Smooth muscle cell (in vitro differentiated cells): ENCODE data around the gene NFIX. TPM values are rescaled to one million over a fixed set of nuclear protein-coding genes. Genes with fewer than 3 reads are reported as not detected.

ENCODE experiments used
- DNase-seq: peaks from one replicate; lab custom pipeline; 2025; ENCODE audit not compliant: unreplicated experiment; lab: John Stamatoyannopoulos, UW
- H2AFZ ChIP-seq: fragments of 200-600 bp; sonication (generic); 2 replicates; pipeline ENCODE4 v1.6.0; 2016; ENCODE audit warnings: antibody characterized with exemption, low read depth, mild to moderate bottlenecking
- H3F3A ChIP-seq: fragments of 200-600 bp; sonication (generic); 2 replicates; pipeline ENCODE4 v1.6.0; 2017; ENCODE audit warnings: antibody characterized with exemption, low read depth
- H3K27ac ChIP-seq: fragments of 200-600 bp; sonication (generic); 2 replicates; pipeline ENCODE4 v1.5.1; 2016; ENCODE audit warnings: low read depth, mild to moderate bottlenecking
- H3K27me3 ChIP-seq: fragments of 200-600 bp; sonication (generic); 2 replicates; pipeline ENCODE4 v1.6.1; 2016; ENCODE audit warnings: low read depth, mild to moderate bottlenecking
- H3K36me3 ChIP-seq: fragments of 200-600 bp; sonication (generic); 2 replicates; pipeline ENCODE4 v1.5.1; 2016; ENCODE audit warnings: low read depth
- H3K4me1 ChIP-seq: fragments of 200-600 bp; sonication (generic); 2 replicates; pipeline ENCODE4 v1.5.1; 2016; ENCODE audit warnings: low read depth
- H3K4me2 ChIP-seq: fragments of 200-600 bp; sonication (generic); 2 replicates; pipeline ENCODE4 v1.6.0; 2016; ENCODE audit warnings: mild to moderate bottlenecking
- H3K4me3 ChIP-seq: fragments of 200-600 bp; sonication (generic); 2 replicates; pipeline ENCODE4 v1.5.1; 2016; ENCODE audit warnings: mild to moderate bottlenecking
- H3K79me2 ChIP-seq: fragments of 200-600 bp; sonication (generic); 2 replicates; pipeline ENCODE4 v1.6.0; 2016; ENCODE audit warnings: low read depth, mild to moderate bottlenecking
- H3K9ac ChIP-seq: fragments of 200-600 bp; sonication (generic); 2 replicates; pipeline ENCODE4 v1.6.0; 2016; ENCODE audit warnings: low read depth
- H3K9me3 ChIP-seq: fragments of 200-600 bp; sonication (generic); replicated peaks from 2 replicates; pipeline ENCODE4 v1.5.1; 2016; ENCODE audit warnings: low read depth
- H4K20me1 ChIP-seq: fragments of 200-600 bp; sonication (generic); 2 replicates; pipeline ENCODE4 v1.6.0; 2016; ENCODE audit warnings: low read depth
- whole genome bisulfite sequencing: methylation state at CpG from one replicate; pipeline ENCODE4 v1.1.7; 2016; ENCODE audit warnings: low lambda C conversion rate; 5-methylcytosine and 5-hydroxymethylcytosine counted together
- polyA plus RNA-seq: library from polyadenylated mRNA; unstranded; fragments of >200 nt; fragmentation: Nextera tagmentation; extraction: Ambion mirVana; gene quantifications from 2 replicates; pipeline ENCODE4 v1.2.1, GENCODE V29; 2016
- total RNA-seq: library from RNA; depleted of rRNA; stranded (reverse); fragments of >200 nt; gene quantifications from 2 replicates; pipeline ENCODE4 v1.2.3, GENCODE V29; 2014
- TF ChIP-seq, protein P1 (sequence below): fragments of 200-600 bp; sonication (generic); IDR thresholded peaks from 2 replicates; pipeline ENCODE4 v1.5.1; 2017; ENCODE audit warnings: borderline replicate concordance, mild to moderate bottlenecking, antibody characterized with exemption; ENCODE audit not compliant: insufficient read depth, poor library complexity, severe bottlenecking

Gene NFIX
- total and polyA plus RNA-seq, 2 experiments from 2014 or later = 1.9 to 2.3 TPM

DNA sequence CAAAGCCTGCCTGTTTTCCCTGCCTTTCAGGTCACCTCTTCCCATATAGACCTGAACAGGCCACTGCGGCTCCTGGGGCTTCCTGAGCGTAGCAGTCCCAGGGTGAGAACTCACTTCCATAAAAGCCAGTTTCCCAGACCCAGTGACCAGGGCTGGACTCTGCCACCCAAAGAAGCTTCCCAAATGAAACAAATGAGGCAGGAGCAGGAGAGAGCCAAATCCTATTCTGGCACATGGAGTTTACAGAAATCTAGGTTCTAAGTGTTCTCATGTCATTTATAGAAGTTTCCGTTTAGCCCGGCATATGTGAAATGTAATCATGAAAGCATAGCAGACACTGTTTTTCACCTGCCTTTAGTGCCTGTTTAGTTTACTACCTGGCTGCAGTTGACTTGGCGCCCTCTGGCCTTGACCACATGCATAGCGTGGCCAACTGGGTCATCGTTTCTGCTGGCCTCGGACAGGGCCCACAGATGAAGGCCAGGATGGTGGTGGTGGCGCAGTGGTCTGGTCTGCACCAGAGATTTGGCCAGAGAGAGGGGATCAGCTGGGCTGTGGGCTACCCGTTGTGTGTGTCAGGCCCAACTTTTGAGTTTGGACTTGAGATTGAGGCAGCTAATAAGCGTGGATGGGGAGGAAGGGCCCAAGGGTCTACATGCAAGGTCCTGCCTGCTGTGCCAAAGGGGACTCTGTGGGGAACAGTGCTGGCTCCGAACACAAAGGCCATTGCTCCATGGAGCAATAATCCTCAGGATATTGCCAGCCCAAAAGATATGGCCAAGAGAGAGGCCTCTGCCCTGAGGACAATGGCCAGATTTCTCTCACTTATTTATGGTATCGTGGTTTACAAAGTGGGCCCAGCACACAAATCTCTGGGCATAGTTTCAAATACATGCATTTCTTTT lies 43.3 kb downstream of the NFIX start:
- H3K36me3 ChIP-seq = no peaks in the 10 kb centered on the region
- no peaks in the 10 kb centered on the region for H3K79me2 ChIP-seq
- H2AFZ ChIP-seq = no peak overlapping the region
- TF ChIP-seq, protein P1, sequence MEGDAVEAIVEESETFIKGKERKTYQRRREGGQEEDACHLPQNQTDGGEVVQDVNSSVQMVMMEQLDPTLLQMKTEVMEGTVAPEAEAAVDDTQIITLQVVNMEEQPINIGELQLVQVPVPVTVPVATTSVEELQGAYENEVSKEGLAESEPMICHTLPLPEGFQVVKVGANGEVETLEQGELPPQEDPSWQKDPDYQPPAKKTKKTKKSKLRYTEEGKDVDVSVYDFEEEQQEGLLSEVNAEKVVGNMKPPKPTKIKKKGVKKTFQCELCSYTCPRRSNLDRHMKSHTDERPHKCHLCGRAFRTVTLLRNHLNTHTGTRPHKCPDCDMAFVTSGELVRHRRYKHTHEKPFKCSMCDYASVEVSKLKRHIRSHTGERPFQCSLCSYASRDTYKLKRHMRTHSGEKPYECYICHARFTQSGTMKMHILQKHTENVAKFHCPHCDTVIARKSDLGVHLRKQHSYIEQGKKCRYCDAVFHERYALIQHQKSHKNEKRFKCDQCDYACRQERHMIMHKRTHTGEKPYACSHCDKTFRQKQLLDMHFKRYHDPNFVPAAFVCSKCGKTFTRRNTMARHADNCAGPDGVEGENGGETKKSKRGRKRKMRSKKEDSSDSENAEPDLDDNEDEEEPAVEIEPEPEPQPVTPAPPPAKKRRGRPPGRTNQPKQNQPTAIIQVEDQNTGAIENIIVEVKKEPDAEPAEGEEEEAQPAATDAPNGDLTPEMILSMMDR = no peak
- no peaks in the 10 kb centered on the region for H4K20me1 ChIP-seq
- 97% methylated on average over 13 of the region's 13 CpGs for WGBS
- no peak overlapping the region for H3K27ac ChIP-seq
- H3K4me1 ChIP-seq = peaks cover 7% of the 10 kb centered on the region
- no peak overlapping the region for H3K4me3 ChIP-seq
- no peak for DNase-seq
- no peaks in the 10 kb centered on the region for H3K27me3 ChIP-seq
- no peak overlapping the region for H3K9ac ChIP-seq
- H3K4me2 ChIP-seq = no peak overlapping the region
- H3F3A ChIP-seq = no peaks in the 10 kb centered on the region
- H3K9me3 ChIP-seq = no peaks in the 10 kb centered on the region

DNA sequence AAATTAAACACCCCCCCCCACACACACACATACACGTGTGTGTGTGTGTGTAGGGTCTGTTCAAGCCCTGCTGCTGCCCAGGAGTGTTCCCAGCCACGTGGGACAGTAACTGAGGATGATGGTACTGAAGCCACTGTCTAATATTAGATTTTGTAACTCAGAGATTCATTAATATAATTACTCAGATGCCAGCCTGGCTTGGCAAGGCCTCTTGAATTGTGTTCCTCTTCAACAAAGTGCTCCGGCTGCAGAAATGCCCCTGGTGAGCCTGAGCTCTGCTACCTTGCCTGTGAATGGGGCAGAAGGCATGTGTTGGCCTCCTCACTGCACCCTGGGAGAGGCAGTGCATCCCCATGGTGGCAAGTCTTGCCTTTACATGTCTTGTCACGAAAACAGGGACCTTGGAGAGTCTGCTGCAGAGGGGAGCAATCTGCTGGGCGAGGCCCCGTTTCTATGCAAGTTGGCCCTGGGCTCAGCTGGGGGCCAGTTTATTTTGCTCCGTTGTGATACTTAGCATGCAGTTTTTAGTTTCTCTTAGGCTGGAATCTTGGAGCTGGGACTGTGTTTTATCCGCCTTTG lies 44.0 kb downstream of the NFIX start:
- no peaks in the 10 kb centered on the region for H3F3A ChIP-seq
- H2AFZ ChIP-seq = no peak overlapping the region
- peaks cover 7% of the 10 kb centered on the region for H3K4me1 ChIP-seq
- no peaks in the 10 kb centered on the region for H3K36me3 ChIP-seq
- no peak for DNase-seq
- H3K79me2 ChIP-seq = no peaks in the 10 kb centered on the region
- no peak overlapping the region for H3K9ac ChIP-seq
- H3K4me2 ChIP-seq = no peak overlapping the region
- WGBS = 92% methylated on average over 8 of the region's 8 CpGs
- no peaks in the 10 kb centered on the region for H3K27me3 ChIP-seq
- TF ChIP-seq, protein P1 = no peak
- H3K27ac ChIP-seq = no peak overlapping the region
- no peaks in the 10 kb centered on the region for H3K9me3 ChIP-seq
- H4K20me1 ChIP-seq = no peaks in the 10 kb centered on the region
- H3K4me3 ChIP-seq = no peak overlapping the region

DNA sequence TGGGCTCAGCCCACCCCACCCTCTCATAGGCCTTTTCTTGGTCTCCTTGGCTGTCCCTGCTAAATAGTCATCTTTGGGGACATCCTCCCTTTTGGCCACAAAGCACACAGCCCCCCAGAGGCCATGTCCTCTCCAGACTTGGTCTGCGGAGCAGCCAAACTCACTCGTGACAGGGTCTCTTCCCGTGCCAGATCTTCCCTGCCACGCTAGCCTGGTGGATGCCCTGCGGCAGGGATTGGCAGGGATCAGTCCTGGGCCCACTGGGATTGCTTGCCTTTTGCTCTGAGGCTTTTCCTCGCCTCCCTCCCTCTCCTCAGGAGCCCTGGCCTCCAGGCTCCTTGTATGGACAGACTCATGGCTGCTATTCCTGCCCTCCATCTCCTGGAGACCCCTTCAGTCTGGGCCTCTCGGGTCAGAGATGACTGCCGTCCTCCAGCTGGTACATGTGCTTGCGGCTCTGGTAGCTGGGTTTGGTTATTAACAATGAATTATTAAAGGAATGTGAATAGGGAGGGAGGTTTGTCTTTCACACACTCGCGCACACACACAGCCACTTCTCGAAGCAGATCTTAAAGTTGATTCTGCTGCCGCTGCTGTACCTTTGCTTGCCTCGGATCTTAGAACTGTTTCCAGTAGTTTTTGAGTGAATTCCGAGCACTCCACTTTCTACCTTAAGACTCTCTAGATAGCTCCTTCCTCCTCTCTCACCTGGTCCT lies 45.1 kb downstream of the NFIX start:
- Histone ChIP-seq H3K27ac (no peak overlapping the region), H3K27me3 (no peaks in the 10 kb centered on the region), H3K4me2 (no peak overlapping the region), H3K9ac (no peak overlapping the region), H3F3A (no peaks in the 10 kb centered on the region), H4K20me1 (no peaks in the 10 kb centered on the region), H3K79me2 (no peaks in the 10 kb centered on the region), H2AFZ (no peak overlapping the region), H3K9me3 (no peaks in the 10 kb centered on the region), H3K36me3 (no peaks in the 10 kb centered on the region), H3K4me1 (peaks cover 7% of the 10 kb centered on the region), H3K4me3 (no peak overlapping the region)
- WGBS = 95% methylated on average over 15 of the region's 15 CpGs
- TF ChIP-seq, protein P1 = no peak
- no peak for DNase-seq
